ENCODE data around the gene CCR3. TPM values are rescaled to one million over a fixed set of nuclear protein-coding genes. Genes with fewer than 3 reads are reported as not detected.

The CCR3 gene
- total RNA-seq, 4 donors from 2014 or later = not detected

GRCh38 chr3:46269556-46269955 lies 27.3 kb downstream of the CCR3 start:
- ATAC-seq = no peak
- no peak for TF ChIP-seq CTCF (IDR thresholded peaks at IDR 0.05)
- Histone ChIP-seq H3K27ac (no peak overlapping the region), H3K27me3 (peaks cover 6% of the 10 kb centered on the region), H3K36me3 (no peaks in the 10 kb centered on the region), H3K4me1 (no peaks in the 10 kb centered on the region), H3K9me3 (no peaks in the 10 kb centered on the region), H3K4me3 (no peak overlapping the region)
- WGBS, 2 donors (ENCODE audit: low coverage in 1 of 2) = 64 to 67% methylated on average over 2 of the region's 2 CpGs

GRCh38 chr3:46270474-46270873 lies 28.2 kb downstream of the CCR3 start:
- H3K9me3 ChIP-seq = no peaks in the 10 kb centered on the region
- H3K4me3 ChIP-seq = no peak overlapping the region
- peaks cover 6% of the 10 kb centered on the region for H3K27me3 ChIP-seq
- WGBS, 2 donors (ENCODE audit: low coverage in 1 of 2) = 80 to 82% methylated on average over 1 to 2 of the region's 2 CpGs
- no peak for ATAC-seq
- H3K36me3 ChIP-seq = no peaks in the 10 kb centered on the region
- no peaks in the 10 kb centered on the region for H3K4me1 ChIP-seq
- TF ChIP-seq EP300 (IDR thresholded peaks at IDR 0.05) (no peak), POLR2AphosphoS5 (IDR thresholded peaks at IDR 0.05) (no peak), POLR2A (IDR thresholded peaks at IDR 0.05) (no peak), CTCF (IDR thresholded peaks at IDR 0.05) (no peak)
- no peak overlapping the region for H3K27ac ChIP-seq

GRCh38 chr3:46271209-46271745 lies 29.0 kb downstream of the CCR3 start:
- Histone ChIP-seq H3K36me3 (no peaks in the 10 kb centered on the region), H3K4me1 (no peaks in the 10 kb centered on the region), H3K9me3 (no peaks in the 10 kb centered on the region), H3K27ac (no peak overlapping the region), H3K4me3 (no peak overlapping the region), H3K27me3 (peaks cover 6% of the 10 kb centered on the region)
- no peak for TF ChIP-seq POLR2A (IDR thresholded peaks at IDR 0.05)
- no peak for TF ChIP-seq POLR2AphosphoS5 (IDR thresholded peaks at IDR 0.05)
- TF ChIP-seq EP300 (IDR thresholded peaks at IDR 0.05) = no peak
- TF ChIP-seq CTCF (IDR thresholded peaks at IDR 0.05) = no peak
- 12 to 28% methylated on average over 3 to 4 of the region's 4 CpGs for WGBS, 2 donors (ENCODE audit: low coverage in 1 of 2)
- no peak for ATAC-seq

GRCh38 chr3:46272028-46272451 lies 29.8 kb downstream of the CCR3 start:
- Histone ChIP-seq H3K36me3 (no peaks in the 10 kb centered on the region), H3K9me3 (no peaks in the 10 kb centered on the region), H3K27me3 (peaks cover 6% of the 10 kb centered on the region), H3K4me1 (no peaks in the 10 kb centered on the region), H3K27ac (no peak overlapping the region), H3K4me3 (no peak overlapping the region)
- WGBS, 2 donors (ENCODE audit: low coverage in 1 of 2) = 14 to 22% methylated on average over 3 to 4 of the region's 4 CpGs
- TF ChIP-seq CTCF (IDR thresholded peaks at IDR 0.05) = no peak
- no peak for TF ChIP-seq POLR2A (IDR thresholded peaks at IDR 0.05)
- no peak for TF ChIP-seq POLR2AphosphoS5 (IDR thresholded peaks at IDR 0.05)
- no peak for TF ChIP-seq EP300 (IDR thresholded peaks at IDR 0.05)
- no peak for ATAC-seq

- Histone ChIP-seq H3K4me1 (no peaks in the 10 kb centered on the region), H3K36me3 (no peaks in the 10 kb centered on the region), H3K4me3 (no peak overlapping the region), H3K9me3 (peaks cover 0 to 19% (median 0%) of the 10 kb centered on the region in 3 donors), H3K27ac (no peak overlapping the region), H3K27me3 (no peaks in the 10 kb centered on the region)
- TF ChIP-seq CTCF (IDR thresholded peaks at IDR 0.05) (peak in 2 of 4 experiments; percentile 25 to 42), POLR2AphosphoS5 (IDR thresholded peaks at IDR 0.05) (no peak), POLR2A (IDR thresholded peaks at IDR 0.05) (no peak)
- WGBS, 2 donors (ENCODE audit: low coverage in 1 of 2) = 75 to 92% methylated on average over 5 to 7 of the region's 9 CpGs
- no peak for ATAC-seq
Observed at GRCh38 chr3:46276497-46277099, 34.3 kb downstream of the CCR3 start.

Measured in gastroesophageal sphincter (tissue), 4 donors.